ENCODE results near the gene ABHD17C.
A peak's percentile ranks its signal among the peaks of the same experiment; 100 is the strongest.
"Not testable (repeated sequence)": the region's sequence is repeated elsewhere in the genome, so short reads cannot be mapped to it uniquely, and the experiment has no call there.

ABHD17C gene
- total RNA-seq, result 1.5 to 2.6 (median 1.7) reads per million in 3 donors

- peak within 1 kb of the TSS; percentile 30 for H3K27ac ChIP-seq (ENCODE audit: insufficient read depth, low read length, poor library complexity, severe bottlenecking)
- no peaks in the 10 kb centered on the region for H3K36me3 ChIP-seq (ENCODE audit: control insufficient read depth, insufficient read depth, low read length)
- H3K4me3 ChIP-seq (ENCODE audit: insufficient read depth, low read depth, low read length, poor library complexity, severe bottlenecking), result peak within 1 kb of the TSS; percentile 73
- H3K9me3 ChIP-seq (ENCODE audit: control insufficient read depth, low read length), result no peaks in the 10 kb centered on the region
- DNase-seq, result no peak
- no peaks in the 10 kb centered on the region for H3K27me3 ChIP-seq (replicated peaks; ENCODE audit: control insufficient read depth, insufficient read depth, low read length, poor library complexity, severe bottlenecking)
- H3K4me1 ChIP-seq (ENCODE audit: control insufficient read depth, insufficient read depth, low read length, poor library complexity, severe bottlenecking), result no peaks in the 10 kb centered on the region
Measured at GRCh38 chr15:80695099-80695910, at the start of gene ABHD17C. ABHD17C (plus strand) TSS chr15:80695310; CDS start chr15:80695430, 120 bp downstream.

- Histone ChIP-seq H3K9me3 (ENCODE audit: control insufficient read depth, low read length) (no peaks in the 10 kb centered on the region), H3K4me1 (ENCODE audit: control insufficient read depth, insufficient read depth, low read length, poor library complexity, severe bottlenecking) (no peaks in the 10 kb centered on the region), H3K36me3 (ENCODE audit: control insufficient read depth, insufficient read depth, low read length) (no peaks in the 10 kb centered on the region), H3K27me3 (replicated peaks; ENCODE audit: control insufficient read depth, insufficient read depth, low read length, poor library complexity, severe bottlenecking) (no peaks in the 10 kb centered on the region), H3K4me3 (ENCODE audit: insufficient read depth, low read depth, low read length, poor library complexity, severe bottlenecking) (no peak overlapping the region), H3K27ac (ENCODE audit: insufficient read depth, low read length, poor library complexity, severe bottlenecking) (no peak overlapping the region)
- no peak for DNase-seq
Measured at GRCh38 chr15:80645494-80646065, 49.5 kb upstream of the ABHD17C start.

GRCh38 chr15:80647424-80647823 is 47.7 kb upstream of the ABHD17C start:
- H3K36me3 ChIP-seq (ENCODE audit: control insufficient read depth, insufficient read depth, low read length); H3K9me3 ChIP-seq (ENCODE audit: control insufficient read depth, low read length); H3K4me1 ChIP-seq (ENCODE audit: control insufficient read depth, insufficient read depth, low read length, poor library complexity, severe bottlenecking); H3K4me3 ChIP-seq (ENCODE audit: insufficient read depth, low read depth, low read length, poor library complexity, severe bottlenecking); H3K27me3 ChIP-seq (replicated peaks; ENCODE audit: control insufficient read depth, insufficient read depth, low read length, poor library complexity, severe bottlenecking); H3K27ac ChIP-seq (ENCODE audit: insufficient read depth, low read length, poor library complexity, severe bottlenecking); DNase-seq: not testable (repeated sequence)

- no peaks in the 10 kb centered on the region for H3K27me3 ChIP-seq (replicated peaks; ENCODE audit: control insufficient read depth, insufficient read depth, low read length, poor library complexity, severe bottlenecking)
- no peaks in the 10 kb centered on the region for H3K36me3 ChIP-seq (ENCODE audit: control insufficient read depth, insufficient read depth, low read length)
- no peak overlapping the region for H3K27ac ChIP-seq (ENCODE audit: insufficient read depth, low read length, poor library complexity, severe bottlenecking)
- H3K9me3 ChIP-seq (ENCODE audit: control insufficient read depth, low read length), result no peaks in the 10 kb centered on the region
- no peak overlapping the region for H3K4me3 ChIP-seq (ENCODE audit: insufficient read depth, low read depth, low read length, poor library complexity, severe bottlenecking)
- H3K4me1 ChIP-seq (ENCODE audit: control insufficient read depth, insufficient read depth, low read length, poor library complexity, severe bottlenecking), result no peaks in the 10 kb centered on the region
- no peak for DNase-seq
Measured at GRCh38 chr15:80654299-80654698, 40.8 kb upstream of the ABHD17C start.

- no peaks in the 10 kb centered on the region for H3K9me3 ChIP-seq (ENCODE audit: control insufficient read depth, low read length)
- H3K4me3 ChIP-seq (ENCODE audit: insufficient read depth, low read depth, low read length, poor library complexity, severe bottlenecking), result no peak overlapping the region
- H3K4me1 ChIP-seq (ENCODE audit: control insufficient read depth, insufficient read depth, low read length, poor library complexity, severe bottlenecking), result no peaks in the 10 kb centered on the region
- H3K36me3 ChIP-seq (ENCODE audit: control insufficient read depth, insufficient read depth, low read length), result no peaks in the 10 kb centered on the region
- H3K27me3 ChIP-seq (replicated peaks; ENCODE audit: control insufficient read depth, insufficient read depth, low read length, poor library complexity, severe bottlenecking), result no peaks in the 10 kb centered on the region
- H3K27ac ChIP-seq (ENCODE audit: insufficient read depth, low read length, poor library complexity, severe bottlenecking), result no peak overlapping the region
- DNase-seq, result no peak
Measured at GRCh38 chr15:80659375-80659774, 35.7 kb upstream of the ABHD17C start.

- H3K27me3 ChIP-seq (replicated peaks; ENCODE audit: control insufficient read depth, insufficient read depth, low read length, poor library complexity, severe bottlenecking), result no peaks in the 10 kb centered on the region
- H3K36me3 ChIP-seq (ENCODE audit: control insufficient read depth, insufficient read depth, low read length), result no peaks in the 10 kb centered on the region
- H3K27ac ChIP-seq (ENCODE audit: insufficient read depth, low read length, poor library complexity, severe bottlenecking), result no peak overlapping the region
- H3K4me1 ChIP-seq (ENCODE audit: control insufficient read depth, insufficient read depth, low read length, poor library complexity, severe bottlenecking), result no peaks in the 10 kb centered on the region
- DNase-seq, result no peak
- H3K4me3 ChIP-seq (ENCODE audit: insufficient read depth, low read depth, low read length, poor library complexity, severe bottlenecking), result no peak overlapping the region
- H3K9me3 ChIP-seq (ENCODE audit: control insufficient read depth, low read length), result no peaks in the 10 kb centered on the region
Measured at GRCh38 chr15:80660119-80660518, 35.0 kb upstream of the ABHD17C start.

- no peak overlapping the region for H3K4me3 ChIP-seq (ENCODE audit: insufficient read depth, low read depth, low read length, poor library complexity, severe bottlenecking)
- H3K9me3 ChIP-seq (ENCODE audit: control insufficient read depth, low read length), result no peaks in the 10 kb centered on the region
- no peaks in the 10 kb centered on the region for H3K4me1 ChIP-seq (ENCODE audit: control insufficient read depth, insufficient read depth, low read length, poor library complexity, severe bottlenecking)
- no peaks in the 10 kb centered on the region for H3K27me3 ChIP-seq (replicated peaks; ENCODE audit: control insufficient read depth, insufficient read depth, low read length, poor library complexity, severe bottlenecking)
- no peak overlapping the region for H3K27ac ChIP-seq (ENCODE audit: insufficient read depth, low read length, poor library complexity, severe bottlenecking)
- no peaks in the 10 kb centered on the region for H3K36me3 ChIP-seq (ENCODE audit: control insufficient read depth, insufficient read depth, low read length)
- DNase-seq, result no peak
Measured at GRCh38 chr15:80662129-80662528, 33.0 kb upstream of the ABHD17C start.

- Histone ChIP-seq H3K4me1 (ENCODE audit: control insufficient read depth, insufficient read depth, low read length, poor library complexity, severe bottlenecking) (no peaks in the 10 kb centered on the region), H3K36me3 (ENCODE audit: control insufficient read depth, insufficient read depth, low read length) (no peaks in the 10 kb centered on the region), H3K9me3 (ENCODE audit: control insufficient read depth, low read length) (no peaks in the 10 kb centered on the region), H3K4me3 (ENCODE audit: insufficient read depth, low read depth, low read length, poor library complexity, severe bottlenecking) (no peak overlapping the region), H3K27me3 (replicated peaks; ENCODE audit: control insufficient read depth, insufficient read depth, low read length, poor library complexity, severe bottlenecking) (no peaks in the 10 kb centered on the region), H3K27ac (ENCODE audit: insufficient read depth, low read length, poor library complexity, severe bottlenecking) (no peak overlapping the region)
- no peak for DNase-seq
Measured at GRCh38 chr15:80662757-80663553, 32.2 kb upstream of the ABHD17C start.

GRCh38 chr15:80665151-80665550 is 30.0 kb upstream of the ABHD17C start:
- no peaks in the 10 kb centered on the region for H3K36me3 ChIP-seq (ENCODE audit: control insufficient read depth, insufficient read depth, low read length)
- H3K27ac ChIP-seq (ENCODE audit: insufficient read depth, low read length, poor library complexity, severe bottlenecking), result no peak overlapping the region
- no peaks in the 10 kb centered on the region for H3K27me3 ChIP-seq (replicated peaks; ENCODE audit: control insufficient read depth, insufficient read depth, low read length, poor library complexity, severe bottlenecking)
- H3K9me3 ChIP-seq (ENCODE audit: control insufficient read depth, low read length), result no peaks in the 10 kb centered on the region
- H3K4me1 ChIP-seq (ENCODE audit: control insufficient read depth, insufficient read depth, low read length, poor library complexity, severe bottlenecking), result no peaks in the 10 kb centered on the region
- DNase-seq, result no peak
- H3K4me3 ChIP-seq (ENCODE audit: insufficient read depth, low read depth, low read length, poor library complexity, severe bottlenecking), result no peak overlapping the region

- H3K27me3 ChIP-seq (replicated peaks; ENCODE audit: control insufficient read depth, insufficient read depth, low read length, poor library complexity, severe bottlenecking), result no peaks in the 10 kb centered on the region
- H3K36me3 ChIP-seq (ENCODE audit: control insufficient read depth, insufficient read depth, low read length), result no peaks in the 10 kb centered on the region
- H3K27ac ChIP-seq (ENCODE audit: insufficient read depth, low read length, poor library complexity, severe bottlenecking), result no peak overlapping the region
- H3K9me3 ChIP-seq (ENCODE audit: control insufficient read depth, low read length), result no peaks in the 10 kb centered on the region
- no peak for DNase-seq
- no peaks in the 10 kb centered on the region for H3K4me1 ChIP-seq (ENCODE audit: control insufficient read depth, insufficient read depth, low read length, poor library complexity, severe bottlenecking)
- no peak overlapping the region for H3K4me3 ChIP-seq (ENCODE audit: insufficient read depth, low read depth, low read length, poor library complexity, severe bottlenecking)
Measured at GRCh38 chr15:80667936-80668335, 27.2 kb upstream of the ABHD17C start.
